Natural killer cell treated with Interleukin-12 subunit alpha and Interleukin-12 subunit beta and Interleukin-15 and Interleukin-18, amount 100 ng/mL, for 72 hours (primary cell): Measurements from ENCODE around the gene UGT1A8. TPM values are rescaled to one million over a fixed set of nuclear protein-coding genes. Genes with fewer than 3 reads are reported as not detected.
"Not testable (repeated sequence)": the region's sequence is repeated elsewhere in the genome, so short reads cannot be mapped to it uniquely, and the experiment has no call there.

Experiments used
- ATAC-seq, 2 donors: fragments of 150-1000 bp; cut with Tn5 transposase in 1 of 2; sonication (Bioruptor Pico), chemical (Tn5 transposase) in 1 of 2; 2 replicates each; pipeline ENCODE4 v1.10.0; 2021
- DNase-seq: peaks from one replicate; pipeline ENCODE4 v3.0.0; 2022; ENCODE audit warnings: low spot score
- H3K27ac Mint-ChIP-seq, 2 donors: 1 replicate in 1 of 2; 2 replicates in 1 of 2; pipeline ENCODE4 v1.8.0; 2022; ENCODE audit warnings: mixed read lengths in 2 of 2, mild to moderate bottlenecking in 1 of 2, moderate library complexity in 1 of 2
- H3K27me3 Mint-ChIP-seq, 2 donors: 1 replicate in 1 of 2; 2 replicates in 1 of 2; pipeline ENCODE4 v1.8.0; 2022; ENCODE audit warnings: mixed read lengths in 2 of 2
- H3K36me3 Mint-ChIP-seq: one replicate; pipeline ENCODE4 v1.8.0; 2022; ENCODE audit warnings: mixed read lengths
- H3K4me1 Mint-ChIP-seq, 2 donors: 1 replicate in 1 of 2; 2 replicates in 1 of 2; pipeline ENCODE4 v1.8.0; 2022; ENCODE audit warnings: low read depth in 2 of 2, mixed read lengths in 2 of 2, mild to moderate bottlenecking in 1 of 2
- H3K4me3 Mint-ChIP-seq: one replicate; pipeline ENCODE4 v1.8.0; 2022; ENCODE audit warnings: mixed read lengths
- H3K9me3 Mint-ChIP-seq: 2 replicates; pipeline ENCODE4 v1.8.0; 2022; ENCODE audit warnings: mixed read lengths
- total RNA-seq, 2 donors: library from RNA; stranded (reverse); gene quantifications; one replicate each; pipeline ENCODE4 v1.2.3, GENCODE V29; 2022

The UGT1A8 gene
- total RNA-seq, 2 donors from 2014 or later, result not detected

- H3K27ac Mint-ChIP-seq, DNase-seq, ATAC-seq, H3K9me3 Mint-ChIP-seq, H3K4me1 Mint-ChIP-seq, H3K4me3 Mint-ChIP-seq, H3K36me3 Mint-ChIP-seq: not testable (repeated sequence)
- peaks cover 30 to 55% of the 10 kb centered on the region in 2 donors for H3K27me3 Mint-ChIP-seq
Measured at GRCh38 chr2:233736868-233737653, 119.6 kb downstream of the UGT1A8 start.

GRCh38 chr2:233740870-233741269 is 123.4 kb downstream of the UGT1A8 start:
- Mint-ChIP-seq H3K27me3 (peaks cover 25 to 34% of the 10 kb centered on the region in 2 donors), H3K4me3 (no peak overlapping the region), H3K27ac (no peak overlapping the region), H3K9me3 (no peaks in the 10 kb centered on the region), H3K4me1 (no peaks in the 10 kb centered on the region), H3K36me3 (no peaks in the 10 kb centered on the region)
- ATAC-seq (no peak), DNase-seq (no peak)

- no peak for ATAC-seq
- Mint-ChIP-seq H3K27ac (no peak overlapping the region), H3K9me3 (no peaks in the 10 kb centered on the region), H3K4me1 (no peaks in the 10 kb centered on the region), H3K4me3 (no peak overlapping the region), H3K36me3 (no peaks in the 10 kb centered on the region), H3K27me3 (peaks cover 25 to 34% of the 10 kb centered on the region in 2 donors)
- no peak for DNase-seq
Measured at GRCh38 chr2:233743464-233744259, 126.2 kb downstream of the UGT1A8 start.

- Mint-ChIP-seq H3K4me1 (no peaks in the 10 kb centered on the region), H3K36me3 (peaks cover 4% of the 10 kb centered on the region), H3K27ac (no peak overlapping the region), H3K9me3 (no peaks in the 10 kb centered on the region), H3K27me3 (peaks cover 29 to 36% of the 10 kb centered on the region in 2 donors), H3K4me3 (no peak overlapping the region)
- DNase-seq, result no peak
- no peak for ATAC-seq
Measured at GRCh38 chr2:233745073-233745755, 127.8 kb downstream of the UGT1A8 start.

GRCh38 chr2:233745838-233746237 is 128.4 kb downstream of the UGT1A8 start:
- not testable (repeated sequence) for H3K36me3 Mint-ChIP-seq, H3K4me3 Mint-ChIP-seq, H3K4me1 Mint-ChIP-seq, H3K27ac Mint-ChIP-seq, DNase-seq, ATAC-seq, H3K9me3 Mint-ChIP-seq
- H3K27me3 Mint-ChIP-seq, result peaks cover 29 to 33% of the 10 kb centered on the region in 2 donors

GRCh38 chr2:233746475-233747282 is 129.2 kb downstream of the UGT1A8 start:
- Mint-ChIP-seq H3K4me3 (no peak overlapping the region), H3K27ac (no peak overlapping the region), H3K36me3 (peaks cover 6% of the 10 kb centered on the region), H3K9me3 (no peaks in the 10 kb centered on the region), H3K4me1 (no peaks in the 10 kb centered on the region), H3K27me3 (peaks cover 31 to 33% of the 10 kb centered on the region in 2 donors)
- DNase-seq, result no peak
- ATAC-seq, result no peak

- H3K9me3 Mint-ChIP-seq, result no peaks in the 10 kb centered on the region
- H3K36me3 Mint-ChIP-seq, result peaks cover 6% of the 10 kb centered on the region
- H3K4me1 Mint-ChIP-seq, result no peaks in the 10 kb centered on the region
- H3K4me3 Mint-ChIP-seq, result no peak overlapping the region
- ATAC-seq (no peak), DNase-seq (no peak)
- H3K27ac Mint-ChIP-seq, result no peak overlapping the region
- peaks cover 33% of the 10 kb centered on the region in 2 donors for H3K27me3 Mint-ChIP-seq
Measured at GRCh38 chr2:233747283-233747544, 129.8 kb downstream of the UGT1A8 start.

- H3K27me3 Mint-ChIP-seq, result peaks cover 32 to 34% of the 10 kb centered on the region in 2 donors
- not testable (repeated sequence) for ATAC-seq, H3K36me3 Mint-ChIP-seq, DNase-seq, H3K4me3 Mint-ChIP-seq, H3K9me3 Mint-ChIP-seq, H3K4me1 Mint-ChIP-seq, H3K27ac Mint-ChIP-seq
Measured at GRCh38 chr2:233750689-233751088, 133.3 kb downstream of the UGT1A8 start.

GRCh38 chr2:233751212-233752009 is 134.0 kb downstream of the UGT1A8 start:
- not testable (repeated sequence) for H3K36me3 Mint-ChIP-seq, H3K4me1 Mint-ChIP-seq, H3K4me3 Mint-ChIP-seq, H3K27ac Mint-ChIP-seq, DNase-seq, H3K9me3 Mint-ChIP-seq, ATAC-seq
- peaks cover 31 to 32% of the 10 kb centered on the region in 2 donors for H3K27me3 Mint-ChIP-seq

DNA sequence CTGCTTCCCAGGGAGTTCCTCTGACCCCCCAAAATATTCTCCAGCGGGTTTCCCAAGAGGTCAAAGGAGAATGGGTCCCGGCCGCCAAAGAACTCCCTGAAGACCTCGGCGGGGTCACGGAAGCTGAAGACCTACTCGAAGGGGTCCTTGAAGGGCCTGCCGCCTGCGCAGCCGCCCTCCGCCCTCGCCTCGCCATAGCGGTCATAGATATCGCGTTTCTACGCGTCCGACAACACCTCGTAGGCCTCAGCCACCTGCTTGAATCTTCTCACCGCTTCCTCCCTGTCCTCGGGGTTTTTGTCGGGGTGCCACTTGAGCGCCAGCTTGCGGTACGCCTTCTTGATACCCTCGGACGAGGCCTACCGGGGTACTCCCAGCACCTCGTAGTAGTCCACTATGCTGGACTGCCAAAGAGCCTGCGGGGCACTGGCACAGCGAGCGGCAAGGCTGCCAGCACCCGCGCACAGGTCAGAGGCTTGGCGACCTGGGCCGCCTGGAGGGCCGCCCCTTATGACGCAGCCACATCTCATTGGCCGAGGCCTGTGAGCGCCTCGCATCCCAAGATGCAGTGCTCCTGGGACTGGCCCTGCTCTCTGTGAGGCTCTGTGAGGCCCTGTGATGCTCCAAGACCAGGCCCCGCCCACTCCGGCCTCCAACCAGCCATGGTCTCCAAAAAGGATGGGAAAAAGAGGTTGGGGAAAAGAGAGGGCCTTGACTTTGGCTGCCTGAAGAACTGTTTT is 137.6 kb downstream of the UGT1A8 start:
- no peaks in the 10 kb centered on the region for H3K4me1 Mint-ChIP-seq
- DNase-seq, result no peak
- H3K27ac Mint-ChIP-seq, result no peak overlapping the region
- no peak for ATAC-seq
- H3K27me3 Mint-ChIP-seq, result peaks cover 8 to 18% of the 10 kb centered on the region in 2 donors
- H3K36me3 Mint-ChIP-seq, result peaks cover 3% of the 10 kb centered on the region
- H3K4me3 Mint-ChIP-seq, result no peak overlapping the region
- H3K9me3 Mint-ChIP-seq, result no peaks in the 10 kb centered on the region

DNA sequence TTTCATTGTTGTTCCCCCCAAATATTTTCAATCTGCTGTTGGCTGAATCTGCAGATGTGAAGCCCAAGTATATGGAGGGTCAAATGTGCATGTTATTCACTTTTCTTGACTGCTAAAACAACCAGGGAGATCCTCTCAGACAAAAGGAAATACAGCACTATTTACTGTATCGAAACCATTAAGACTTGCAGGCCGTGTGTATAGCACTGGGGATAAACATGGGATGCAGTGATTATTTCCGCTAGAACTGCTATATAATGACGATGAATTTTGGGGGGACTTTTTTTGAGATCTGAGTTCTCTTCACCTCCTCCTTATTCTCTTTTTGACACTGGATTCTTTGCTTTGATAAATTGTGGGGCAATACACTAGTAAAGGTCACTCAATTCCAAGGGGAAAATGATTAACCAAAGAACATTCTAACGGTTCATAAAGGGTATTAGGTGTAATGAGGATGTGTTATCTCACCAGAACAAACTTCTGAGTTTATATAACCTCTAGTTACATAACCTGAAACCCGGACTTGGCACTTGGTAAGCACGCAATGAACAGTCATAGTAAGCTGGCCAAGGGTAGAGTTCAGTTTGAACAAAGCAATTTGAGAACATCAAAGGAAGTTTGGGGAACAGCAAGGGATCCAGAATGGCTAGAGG is 139.1 kb downstream of the UGT1A8 start:
- peaks cover 6 to 14% of the 10 kb centered on the region in 2 donors for H3K27me3 Mint-ChIP-seq
- H3K36me3 Mint-ChIP-seq, result no peaks in the 10 kb centered on the region
- DNase-seq (no peak), ATAC-seq (no peak)
- H3K27ac Mint-ChIP-seq, result no peak overlapping the region
- H3K4me3 Mint-ChIP-seq, result no peak overlapping the region
- H3K9me3 Mint-ChIP-seq, result no peaks in the 10 kb centered on the region
- H3K4me1 Mint-ChIP-seq, result no peaks in the 10 kb centered on the region

DNA sequence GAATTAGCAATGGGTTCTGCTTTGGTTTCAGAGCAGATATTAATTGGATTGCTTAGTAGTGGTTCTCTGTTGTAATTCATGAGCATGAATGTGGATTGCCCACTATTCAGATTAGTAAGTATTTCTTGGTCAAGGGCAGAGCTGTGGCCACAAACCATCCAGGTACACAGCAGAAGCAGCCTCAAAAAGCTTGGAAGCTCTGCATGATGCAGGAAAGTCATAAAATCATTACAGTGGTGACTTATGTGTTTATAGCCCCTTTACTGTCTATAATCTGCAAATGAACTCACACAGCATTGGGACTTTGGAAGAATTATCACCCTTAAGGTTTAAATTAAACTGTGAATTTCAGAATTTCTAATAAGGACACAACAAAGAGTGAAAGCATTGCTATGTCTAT is 140.7 kb downstream of the UGT1A8 start:
- no peaks in the 10 kb centered on the region for H3K36me3 Mint-ChIP-seq
- H3K9me3 Mint-ChIP-seq, result no peaks in the 10 kb centered on the region
- ATAC-seq (no peak), DNase-seq (no peak)
- H3K27me3 Mint-ChIP-seq, result peaks cover 6 to 9% of the 10 kb centered on the region in 2 donors
- H3K4me1 Mint-ChIP-seq, result no peaks in the 10 kb centered on the region
- no peak overlapping the region for H3K27ac Mint-ChIP-seq
- H3K4me3 Mint-ChIP-seq, result no peak overlapping the region
